NCI-H526 treated with DMSO at 0.1 percent for 48 hours (cell line): ENCODE results near the gene IFIT2.
"Not testable (repeated sequence)": the region's sequence is repeated elsewhere in the genome, so short reads cannot be mapped to it uniquely, and the experiment has no call there.

ENCODE experiments used
- DNase-seq: peaks from one replicate; lab custom pipeline; 2025; lab: John Stamatoyannopoulos, UW

Gene IFIT2, protein sequence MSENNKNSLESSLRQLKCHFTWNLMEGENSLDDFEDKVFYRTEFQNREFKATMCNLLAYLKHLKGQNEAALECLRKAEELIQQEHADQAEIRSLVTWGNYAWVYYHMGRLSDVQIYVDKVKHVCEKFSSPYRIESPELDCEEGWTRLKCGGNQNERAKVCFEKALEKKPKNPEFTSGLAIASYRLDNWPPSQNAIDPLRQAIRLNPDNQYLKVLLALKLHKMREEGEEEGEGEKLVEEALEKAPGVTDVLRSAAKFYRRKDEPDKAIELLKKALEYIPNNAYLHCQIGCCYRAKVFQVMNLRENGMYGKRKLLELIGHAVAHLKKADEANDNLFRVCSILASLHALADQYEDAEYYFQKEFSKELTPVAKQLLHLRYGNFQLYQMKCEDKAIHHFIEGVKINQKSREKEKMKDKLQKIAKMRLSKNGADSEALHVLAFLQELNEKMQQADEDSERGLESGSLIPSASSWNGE

DNA sequence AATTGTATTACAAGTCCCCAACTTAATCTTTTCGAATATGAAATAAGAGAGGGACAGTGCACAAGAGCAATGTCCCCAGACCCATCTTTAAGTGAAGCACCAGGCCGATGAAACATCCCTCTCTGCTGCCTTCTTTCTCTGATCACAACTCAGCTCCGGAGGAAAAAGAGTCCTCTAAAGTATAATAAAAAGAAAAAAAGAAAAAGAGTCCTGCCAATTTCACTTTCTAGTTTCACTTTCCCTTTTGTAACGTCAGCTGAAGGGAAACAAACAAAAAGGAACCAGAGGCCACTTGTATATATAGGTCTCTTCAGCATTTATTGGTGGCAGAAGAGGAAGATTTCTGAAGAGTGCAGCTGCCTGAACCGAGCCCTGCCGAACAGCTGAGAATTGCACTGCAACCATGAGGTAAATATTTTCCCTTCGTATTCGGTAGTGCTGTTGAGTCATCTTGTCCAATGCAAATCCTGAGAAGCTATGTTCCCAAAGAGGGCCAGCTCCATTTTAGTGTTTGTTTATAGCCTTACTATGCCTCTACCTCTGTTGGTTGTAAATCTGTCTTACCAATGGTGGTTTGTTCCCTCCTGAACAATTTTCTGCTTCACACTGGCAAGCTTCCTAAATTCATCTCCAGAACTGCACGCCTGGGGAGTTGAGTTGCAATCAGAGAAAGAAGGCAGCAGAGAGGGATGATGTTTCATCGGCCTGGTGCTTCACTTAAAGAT, at the start of gene IFIT2:
TSS of gene IFIT2 (plus strand) at position 326 of the 725 bp plus-strand sequence. CDS start at position 404, 78 bp downstream.
- peak; percentile 4 for DNase-seq

DNA sequence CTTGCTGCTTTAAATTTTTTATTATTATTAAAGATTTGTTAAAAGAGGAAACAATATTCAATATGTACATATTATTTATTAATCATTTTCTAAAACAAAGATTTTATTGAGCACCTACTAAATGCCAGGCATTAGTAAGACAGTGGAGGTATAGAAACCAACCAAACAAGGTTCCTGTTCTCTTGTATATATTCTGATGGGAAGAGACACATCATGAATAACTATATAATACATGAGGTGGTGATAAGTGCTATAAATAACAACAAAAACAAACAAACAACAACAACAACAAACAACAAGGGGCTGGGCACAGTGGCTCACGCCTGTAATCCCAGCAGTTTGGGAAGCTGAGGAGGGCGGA, 49.6 kb upstream of the IFIT2 start:
- DNase-seq: no peak

DNA sequence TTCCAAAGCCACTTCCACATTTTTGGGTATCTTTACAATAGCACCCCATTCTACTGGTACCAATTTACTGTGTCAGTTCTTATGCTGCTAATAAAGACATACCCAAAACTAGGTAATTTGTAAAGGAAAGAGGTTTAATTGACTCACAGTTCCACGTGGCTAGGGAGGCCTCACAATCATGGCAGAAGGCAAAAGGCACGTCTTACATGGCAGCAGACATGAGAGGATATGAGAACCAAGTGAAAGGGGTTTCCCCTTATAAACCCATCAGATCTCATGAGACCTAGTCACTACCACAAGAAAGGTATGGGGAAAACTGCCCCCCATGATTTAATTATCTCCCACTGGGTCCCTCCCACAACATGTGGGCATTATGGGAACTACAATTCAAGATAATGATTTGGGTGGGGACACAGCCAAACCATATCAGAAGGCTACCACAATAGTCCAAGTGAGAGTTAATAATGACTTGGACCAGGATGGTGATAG, 46.7 kb upstream of the IFIT2 start:
- not testable (repeated sequence) for DNase-seq

DNA sequence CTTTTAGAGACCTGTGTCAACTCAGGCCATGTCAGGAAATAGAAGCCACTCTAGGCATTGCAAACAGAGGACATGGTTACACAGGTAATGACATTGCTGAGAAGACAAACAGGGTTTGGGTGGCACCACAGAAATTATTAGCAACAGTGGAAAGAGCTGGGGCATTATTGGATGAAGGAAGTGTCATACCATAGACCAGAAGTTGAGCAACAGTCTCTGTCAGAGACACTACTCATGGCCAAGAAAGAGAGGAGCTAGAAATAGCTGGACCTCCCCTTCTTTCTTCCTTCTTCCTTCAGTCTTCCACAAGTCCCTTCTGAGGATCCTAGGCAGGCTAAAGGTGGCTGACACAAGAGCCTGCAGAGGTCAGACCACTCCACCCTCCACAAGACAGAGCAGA, 46.1 kb upstream of the IFIT2 start:
- DNase-seq: no peak

DNA sequence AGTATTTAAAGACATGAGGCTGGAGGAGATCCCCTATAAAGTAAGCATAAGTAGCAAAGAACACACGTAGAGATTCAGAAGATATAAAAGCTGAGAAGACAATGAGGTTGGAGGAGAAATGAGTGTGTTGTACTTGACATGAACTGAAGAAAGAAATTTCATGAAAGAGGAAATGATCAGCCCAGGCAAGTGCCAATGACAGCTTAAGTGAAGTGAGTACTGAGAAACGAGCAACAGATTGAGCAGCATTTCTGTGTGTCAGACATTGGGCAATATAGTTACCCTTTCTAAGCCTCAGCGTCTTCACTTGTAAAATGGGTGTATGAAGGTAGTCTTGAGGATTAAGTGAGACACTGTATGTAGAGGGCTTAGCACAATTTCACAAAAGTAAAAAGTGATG, 45.5 kb upstream of the IFIT2 start:
- no peak for DNase-seq

DNA sequence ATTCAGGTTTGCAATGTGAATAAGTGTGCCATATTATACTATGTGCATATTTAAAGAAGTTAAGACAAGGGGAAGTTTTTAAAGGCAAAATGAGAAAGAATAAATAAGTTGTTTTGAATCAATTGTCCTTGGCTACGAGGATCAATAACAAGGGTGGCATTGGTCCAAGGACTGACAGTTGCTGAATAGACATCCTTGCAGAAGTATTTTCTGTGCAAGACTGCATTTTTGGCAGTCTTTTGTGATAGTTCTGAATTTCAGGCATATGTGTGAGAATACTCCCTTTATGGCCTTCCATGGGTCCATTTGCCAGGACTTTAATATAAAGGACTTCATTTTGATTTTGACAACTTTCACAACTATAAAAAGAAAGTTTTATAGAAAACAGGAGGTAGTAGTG, 44.9 kb upstream of the IFIT2 start:
- DNase-seq: no peak

DNA sequence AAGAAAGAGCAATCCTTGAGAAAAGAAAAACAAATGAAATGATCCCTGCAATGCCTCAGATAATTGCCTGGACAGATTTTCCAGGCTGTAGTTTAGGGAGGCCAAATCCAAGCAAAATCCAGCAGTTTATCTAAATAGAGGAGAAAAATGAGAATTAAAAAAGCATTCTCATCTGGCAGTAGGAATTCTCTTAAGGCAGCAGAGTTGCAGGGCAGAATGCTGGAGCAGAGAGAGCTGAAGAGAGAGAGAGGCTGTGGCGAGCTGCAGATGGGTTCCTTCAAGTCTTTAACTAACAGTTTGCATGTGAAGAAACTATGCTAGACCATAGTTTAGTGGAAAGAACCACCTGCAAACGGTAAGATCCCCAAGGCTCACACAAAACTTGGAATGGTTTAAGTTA, 44.3 kb upstream of the IFIT2 start:
- DNase-seq: no peak

DNA sequence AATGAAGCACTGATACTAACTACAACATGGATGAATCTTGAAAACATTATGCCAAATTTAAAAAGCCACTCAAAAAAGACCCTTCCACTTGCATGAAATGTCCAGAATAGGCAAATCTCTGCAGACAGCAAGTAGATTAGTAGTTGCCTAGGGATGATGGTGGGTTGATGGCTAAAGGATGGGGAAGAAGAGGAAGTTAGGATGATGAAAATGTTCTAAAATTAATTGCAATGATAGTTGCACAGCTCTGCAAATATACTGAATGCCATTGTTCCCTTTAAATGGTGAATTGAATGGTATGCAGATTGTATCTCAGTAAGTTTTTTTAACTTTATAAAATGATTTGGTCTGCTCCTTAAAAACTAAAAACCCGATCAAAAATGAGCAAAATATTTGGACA, 43.0 kb upstream of the IFIT2 start:
- DNase-seq: no peak

DNA sequence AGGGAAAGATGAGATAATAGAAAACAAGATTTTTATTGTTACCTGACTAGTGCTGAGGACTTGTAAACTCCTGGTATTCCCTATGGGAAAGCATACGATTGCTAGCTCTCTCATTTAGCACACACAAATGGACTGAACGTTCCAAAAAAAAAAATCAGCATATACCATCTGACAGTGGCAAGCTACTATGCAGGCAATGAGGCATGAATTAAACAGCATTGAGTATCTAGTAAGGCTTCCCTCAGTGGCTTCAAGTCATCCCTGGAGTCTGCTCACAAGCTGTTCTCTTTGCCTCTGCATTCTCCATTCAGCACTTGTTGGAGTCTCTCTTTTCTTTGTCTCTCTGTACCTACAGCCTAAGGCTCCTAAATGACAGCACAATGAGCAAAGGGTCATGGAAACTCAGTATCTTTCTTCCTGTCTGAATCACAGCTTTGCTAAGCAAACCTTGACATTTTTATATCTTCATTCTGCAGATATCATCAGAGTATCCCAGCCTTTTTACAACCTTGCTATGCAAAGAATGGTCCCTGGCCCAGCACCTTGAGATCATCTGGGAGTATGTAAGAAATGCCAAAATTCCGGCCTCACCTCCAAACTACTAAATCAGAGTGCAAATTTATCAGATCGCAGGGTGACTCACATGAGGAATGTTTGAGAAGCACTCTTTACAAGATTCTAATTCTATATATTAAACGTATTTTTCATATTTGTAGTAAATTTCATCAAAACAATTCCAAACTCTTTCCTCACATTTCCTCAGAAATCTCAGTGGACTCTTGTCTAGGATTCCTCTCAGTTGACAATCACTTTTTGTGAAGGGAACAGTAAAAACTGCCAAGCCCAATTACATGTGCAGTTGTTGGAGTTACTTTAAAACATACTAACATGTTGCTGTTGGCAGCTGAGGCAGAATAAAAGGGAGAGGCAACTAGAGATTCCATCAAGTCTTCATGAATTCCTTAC, 39.5 kb upstream of the IFIT2 start:
- no peak for DNase-seq

DNA sequence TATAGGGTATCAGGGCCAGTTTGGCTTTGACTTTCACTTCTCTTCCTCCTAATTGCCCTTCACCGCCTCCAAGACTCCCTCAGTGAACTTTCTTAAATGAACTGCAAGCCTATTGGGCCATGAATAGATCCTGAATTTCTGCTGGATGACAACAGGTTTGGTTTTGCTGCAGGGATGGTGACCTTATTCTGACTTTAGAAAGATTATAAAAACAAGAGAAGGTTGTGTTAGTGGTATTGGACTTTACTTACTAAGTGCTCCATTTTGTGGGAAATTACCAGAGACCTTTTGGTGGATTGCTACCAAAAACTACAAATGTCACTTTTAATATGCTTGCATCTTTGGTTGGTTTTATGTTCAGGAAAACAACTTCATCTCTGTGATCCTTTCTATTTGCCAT, 38.8 kb upstream of the IFIT2 start:
- no peak for DNase-seq

DNA sequence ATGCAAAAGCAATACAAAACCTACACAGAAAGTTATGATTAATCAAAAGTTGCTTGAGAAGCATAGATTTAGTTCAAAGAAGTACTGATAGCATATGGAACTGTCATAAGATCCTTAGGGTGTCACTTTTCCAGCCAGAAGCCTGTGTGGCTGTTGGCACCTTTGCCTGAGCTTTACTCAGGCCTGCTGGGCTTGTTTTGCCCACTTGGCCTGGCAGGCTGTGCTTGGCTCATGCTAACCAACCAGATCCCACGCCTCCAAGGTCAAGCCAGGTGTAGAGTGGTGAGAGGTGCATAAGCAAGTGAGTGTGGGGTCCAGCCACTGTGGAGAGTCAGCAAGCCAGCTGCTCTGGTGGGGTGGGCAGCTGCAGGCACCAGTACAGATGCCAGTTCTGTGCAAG, 38.3 kb upstream of the IFIT2 start:
- no peak for DNase-seq

DNA sequence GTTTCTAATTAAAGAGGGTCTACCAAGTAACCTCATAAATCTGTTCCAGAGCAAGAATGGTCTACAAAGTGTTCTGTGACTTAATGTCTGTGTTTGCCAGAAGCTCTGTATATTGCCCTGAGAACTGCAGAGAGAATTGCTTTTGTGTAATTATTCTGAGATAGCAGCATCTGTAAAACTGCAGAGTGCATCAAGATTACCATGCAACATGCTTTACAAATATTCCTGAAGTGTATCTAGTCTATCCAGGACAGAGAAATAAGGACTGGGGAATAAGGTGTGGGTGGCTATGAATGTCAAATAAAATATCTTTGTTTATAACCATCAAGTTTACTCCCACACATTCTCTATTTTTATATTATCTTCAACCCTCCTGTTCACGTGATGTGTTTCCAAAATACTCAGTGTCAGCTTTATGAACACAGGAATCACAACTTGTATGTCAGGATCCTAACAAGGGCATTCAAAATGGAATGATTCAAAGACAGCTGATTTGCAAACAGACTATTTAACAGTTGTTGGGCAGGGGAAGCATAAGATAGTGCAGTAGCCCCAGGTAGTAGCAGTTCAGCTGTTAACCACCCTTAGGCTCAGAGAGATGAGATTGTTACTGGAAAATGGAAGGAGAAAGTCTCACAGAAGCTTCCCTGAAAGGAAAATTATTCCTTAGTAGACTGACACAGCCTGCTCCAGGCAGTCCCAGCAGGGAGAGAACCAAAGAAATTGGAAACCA, 35.0 kb upstream of the IFIT2 start:
- DNase-seq: no peak

DNA sequence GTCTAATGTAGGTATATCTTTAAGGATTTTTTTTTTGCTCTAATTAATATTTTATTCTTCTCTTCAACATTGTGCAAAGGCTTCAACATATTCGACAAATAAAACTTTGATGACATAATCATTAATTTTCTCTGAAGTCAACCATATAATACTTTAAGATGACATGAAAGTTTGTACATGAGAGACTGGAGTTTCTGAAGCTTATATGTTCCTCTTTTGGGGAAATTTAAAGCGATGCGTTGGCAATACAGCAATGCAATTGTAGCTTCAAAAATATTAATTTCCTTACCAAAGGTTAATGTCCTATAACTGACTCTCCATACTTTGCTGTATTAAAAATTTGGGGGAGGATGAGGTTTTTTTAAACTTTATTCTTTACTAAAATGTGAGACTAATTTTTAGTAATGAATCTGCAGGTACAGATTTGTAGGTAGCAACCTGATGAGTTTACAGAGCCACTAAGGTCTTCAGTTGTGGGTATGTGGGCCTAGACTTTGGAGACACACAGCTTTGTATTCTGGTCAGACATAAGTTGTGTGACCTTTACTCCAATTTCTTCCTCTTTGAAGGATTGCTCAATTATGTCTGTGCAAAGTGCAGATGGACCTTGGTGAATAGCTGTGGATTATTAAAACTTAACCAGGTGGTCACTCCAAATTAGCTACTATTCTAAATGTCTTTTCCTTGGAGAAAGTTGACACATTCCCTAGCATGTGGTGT, 32.3 kb upstream of the IFIT2 start:
- DNase-seq: no peak

DNA sequence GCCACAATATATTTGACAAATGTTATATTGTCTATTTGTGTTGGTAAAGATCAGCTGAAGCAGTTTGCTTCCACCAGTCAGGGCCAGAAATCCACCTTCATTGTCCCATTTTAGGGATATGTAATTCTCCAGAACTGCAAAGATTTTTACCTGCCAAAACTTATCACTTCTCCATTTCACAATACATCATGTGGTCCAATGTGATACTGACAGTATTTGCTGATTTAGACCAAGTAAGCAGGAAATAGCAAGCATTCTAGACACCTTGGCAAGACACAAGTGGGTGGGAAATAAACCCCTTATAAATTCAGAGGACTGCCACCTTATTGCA, 31.7 kb upstream of the IFIT2 start:
- DNase-seq: no peak

DNA sequence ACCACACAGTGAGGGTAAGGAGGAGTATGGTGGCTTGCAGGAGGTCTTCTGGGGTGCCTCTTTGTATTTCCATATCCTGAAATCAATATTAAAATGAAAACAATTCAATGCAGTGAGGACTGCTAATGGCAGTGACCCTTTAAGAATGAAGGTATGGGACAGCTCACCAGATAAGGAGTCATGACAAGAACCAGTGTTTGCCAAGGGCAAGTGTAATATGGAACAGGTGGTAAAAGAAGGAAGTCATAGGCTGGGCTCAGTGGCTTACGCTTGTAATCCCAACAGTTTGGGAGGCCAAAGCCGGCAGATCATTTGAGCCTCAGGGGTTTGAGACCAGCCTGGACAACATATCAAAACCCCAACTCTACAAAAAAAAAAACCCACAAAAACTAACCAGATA, 30.3 kb upstream of the IFIT2 start:
- no peak for DNase-seq

DNA sequence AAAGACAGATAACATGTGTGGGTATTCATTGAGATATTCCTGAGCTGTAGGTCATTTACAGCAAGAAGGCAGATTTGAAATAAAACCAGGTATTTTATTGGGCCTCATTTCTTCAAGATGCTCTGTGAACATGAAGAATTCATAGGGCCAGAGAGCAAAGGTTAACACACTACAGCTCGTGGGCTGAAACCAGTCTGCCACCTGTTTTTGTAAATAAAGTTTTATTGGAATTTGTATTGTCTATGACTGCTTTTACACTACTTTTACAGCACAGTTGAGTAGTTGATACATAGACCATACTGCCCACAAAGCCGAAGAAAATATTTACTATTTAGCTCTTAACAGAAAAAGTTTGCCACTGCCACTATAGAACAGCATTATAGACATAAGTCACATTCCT, 28.2 kb upstream of the IFIT2 start:
- DNase-seq: no peak

DNA sequence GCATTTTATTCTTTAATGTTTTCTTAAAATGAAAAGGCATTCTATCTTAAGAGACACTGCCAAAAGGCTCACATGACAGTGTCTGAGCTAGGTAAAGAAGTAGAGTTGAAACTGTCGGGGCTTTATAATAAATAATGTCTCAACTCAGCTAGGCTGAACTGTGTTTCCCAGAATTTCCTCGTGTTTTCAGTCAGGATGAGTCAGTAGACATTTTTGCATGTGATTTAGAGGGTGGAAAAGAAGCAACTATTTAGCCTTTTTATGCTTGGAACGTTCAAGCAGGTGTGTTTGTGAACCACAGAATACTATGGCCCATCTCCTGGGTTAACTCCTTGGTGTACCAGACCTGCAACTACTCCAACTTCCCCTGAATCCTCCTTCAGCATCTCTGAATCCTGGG, 26.9 kb upstream of the IFIT2 start:
- no peak for DNase-seq

DNA sequence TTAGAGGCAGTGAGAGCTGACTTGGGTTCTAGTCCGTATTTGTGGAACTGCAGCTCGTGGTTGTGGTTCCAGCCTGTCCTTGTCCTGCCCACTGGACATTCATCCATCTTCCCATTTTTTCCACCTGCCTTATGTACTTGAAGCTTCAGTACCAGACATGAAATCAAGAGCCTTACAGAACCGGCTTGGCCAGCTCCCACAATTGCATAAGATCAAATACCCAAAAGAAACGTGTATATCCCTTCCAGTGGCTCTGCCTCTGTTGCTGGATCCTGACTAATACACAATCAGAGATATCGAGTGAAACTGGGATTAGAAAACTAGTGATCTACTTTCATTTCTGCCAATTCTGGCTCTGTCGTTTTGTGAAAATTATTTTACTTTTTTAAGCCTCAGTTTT, 26.5 kb upstream of the IFIT2 start:
- DNase-seq: no peak

DNA sequence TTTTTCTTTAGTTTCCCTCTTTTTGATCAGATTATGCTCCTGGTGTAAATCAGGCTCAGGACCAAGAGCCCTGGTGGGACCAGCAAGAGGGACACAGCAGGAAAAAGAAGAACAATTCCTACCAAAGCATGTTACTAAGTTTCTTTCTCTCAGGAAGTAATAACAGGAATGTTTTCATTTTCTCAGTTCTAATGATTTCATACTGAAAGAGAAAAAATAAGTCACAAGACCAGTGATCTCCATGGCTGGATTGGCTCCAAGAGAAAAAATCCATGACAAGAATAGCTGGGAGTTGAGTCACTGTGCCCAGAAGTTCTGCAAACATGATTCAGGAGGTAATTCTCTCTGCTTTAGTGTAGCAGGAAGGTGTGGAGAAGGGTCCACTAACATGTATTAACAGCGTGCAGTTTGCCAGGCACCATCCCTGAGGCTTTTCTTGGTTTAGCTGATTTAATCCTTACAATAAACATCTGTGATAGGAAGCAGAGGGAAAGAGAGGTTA, 23.8 kb upstream of the IFIT2 start:
- DNase-seq: no peak

DNA sequence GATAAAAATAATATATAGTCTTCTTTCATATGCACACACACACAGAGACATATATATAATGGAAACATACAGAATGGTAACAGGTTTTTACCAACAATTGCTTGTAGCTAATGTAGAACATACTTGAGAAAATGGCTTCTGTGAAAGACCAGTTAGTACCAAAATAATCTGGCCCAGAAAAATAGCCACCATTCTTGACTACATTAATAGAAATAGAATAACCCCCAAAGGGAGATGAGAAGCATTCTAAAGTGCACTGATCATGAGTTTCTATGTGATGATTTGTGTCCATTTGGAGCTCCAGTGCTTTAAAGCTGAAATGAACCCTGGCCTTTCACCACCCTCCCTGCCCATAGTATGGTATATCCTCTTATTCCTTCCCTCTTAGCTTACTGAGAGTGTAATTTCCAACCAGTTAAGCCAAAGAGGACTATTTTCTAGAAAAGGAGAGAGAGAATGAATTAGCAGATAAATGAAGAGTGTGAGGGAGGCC, 22.9 kb upstream of the IFIT2 start:
- DNase-seq: no peak

DNA sequence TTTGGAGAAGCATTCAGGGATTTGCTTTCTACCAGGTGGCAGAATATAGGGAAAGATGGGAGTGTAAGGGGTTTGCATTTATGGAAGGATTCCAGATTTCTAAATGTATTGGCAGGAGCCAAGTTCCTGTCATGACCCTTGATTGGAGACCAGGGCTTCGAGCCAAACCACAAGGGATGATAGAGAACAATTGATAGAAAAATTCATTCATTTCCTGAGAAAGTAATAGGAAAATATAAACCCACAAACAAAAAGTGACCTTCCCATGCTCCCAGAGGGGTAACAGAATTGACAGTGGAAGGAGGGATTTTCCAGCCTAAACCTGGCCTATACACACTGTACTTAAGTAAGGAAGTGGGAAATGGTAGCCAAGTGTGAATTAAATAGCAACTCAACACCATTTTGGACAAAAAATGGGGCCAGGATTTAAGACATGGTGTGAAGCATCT, 22.4 kb upstream of the IFIT2 start:
- DNase-seq: no peak
